ENCODE data around the gene SRGAP1. TPM values are rescaled to one million over a fixed set of nuclear protein-coding genes. Genes with fewer than 3 reads are reported as not detected.

Gene SRGAP1
- total and polyA plus RNA-seq, 9 of the 15 experiments (the other 6 are each of a cell fraction or from before 2014, with no cell fraction given) = 0.01 to 0.13 (median 0.04) TPM; not detected in 3

DNA sequence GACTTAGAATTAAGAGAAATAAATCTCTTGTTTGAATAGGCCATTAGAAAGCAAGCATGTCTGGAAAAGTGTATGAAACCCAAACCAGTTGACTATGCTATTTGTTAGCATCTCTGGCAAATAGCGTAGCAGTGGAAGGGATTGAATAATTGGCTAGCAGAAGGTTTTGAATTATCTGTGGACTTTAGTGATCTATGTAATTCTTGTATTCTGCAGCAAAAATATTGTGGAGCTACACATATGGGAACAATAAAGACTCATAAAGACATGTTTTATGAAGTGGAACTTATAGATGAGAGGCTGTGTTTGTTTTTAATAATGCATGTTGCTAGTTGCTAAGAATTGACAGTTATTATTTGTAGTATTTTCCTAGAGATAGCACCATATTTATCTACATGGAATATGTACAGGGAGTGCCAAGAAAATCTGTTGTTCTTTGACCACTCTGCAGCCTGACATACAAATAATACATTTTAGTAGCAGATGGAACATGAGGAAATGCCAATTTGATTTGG, 4.7 kb downstream of the SRGAP1 start:
- Histone ChIP-seq H3K79me2 (ENCODE audit: control insufficient read depth, insufficient read depth, low read length) (no peaks in the 10 kb centered on the region), H3K27ac (ENCODE audit: extremely low read depth, low read depth, low read length) (no peak overlapping the region), H3K4me3 (no peak overlapping the region), H3K36me3 (ENCODE audit: control insufficient read depth, insufficient read depth, low read length) (no peaks in the 10 kb centered on the region), H3K9ac (ENCODE audit: insufficient read depth in 1 of 2, low read depth in 2 of 2, low read length in 2 of 2) (no peak overlapping the region), H4K20me1 (replicated peaks; ENCODE audit: control insufficient read depth, insufficient read depth, low read length) (no peaks in the 10 kb centered on the region), H2AFZ (ENCODE audit: low read depth, low read length) (no peak overlapping the region), H3K9me1 (ENCODE audit: control insufficient read depth, insufficient read depth, low read length) (no peaks in the 10 kb centered on the region), H3K9me3 (replicated peaks; ENCODE audit: control insufficient read depth, insufficient read depth, low read depth, low read length) (no peaks in the 10 kb centered on the region), H3K4me1 (replicated peaks in 1 of 2; ENCODE audit: control insufficient read depth in 2 of 2, insufficient read depth in 2 of 2, low read length in 2 of 2) (peaks cover 6 to 9% of the 10 kb centered on the region in 2 experiments; a peak in 4 of 5 replicates), H3K4me2 (ENCODE audit: insufficient read depth, low read length) (no peak overlapping the region), H3K27me3 (ENCODE audit: control insufficient read depth in 2 of 2, insufficient read depth in 2 of 2, low read length in 2 of 2) (peaks cover 21 to 25% of the 10 kb centered on the region in 2 experiments; a peak in 4 of 5 replicates)
- intact Hi-C loops (cut with micrococcal nuclease) = loop anchor here (10.0 kb wide), 1 partner anchor 106 kb away; no protein-coding TSS in a partner anchor
- no peak for DNase-seq (ENCODE audit: extremely low read depth in 1 of 4, low spot score in 3 of 4)
- POLR2A ChIA-PET = no interaction called here
- CTCF ChIA-PET (ENCODE audit: low intra/inter-chr PET ratio) = no interaction called here
- no peak for ATAC-seq
- FAIRE-seq = no peak
- in situ Hi-C loops (cut with MboI) = loop anchor here (25.0 kb wide), 1 partner anchor 538 kb away; the partner anchor contains the start of gene C12orf56
- BruUV-seq (replicated peaks) = no TSS peak
- 0% methylated on average over 1 of the region's 1 CpG for WGBS (ENCODE audit: insufficient coverage, low coverage, missing lambda C conversion rate)
- TF ChIP-seq, protein P1, sequence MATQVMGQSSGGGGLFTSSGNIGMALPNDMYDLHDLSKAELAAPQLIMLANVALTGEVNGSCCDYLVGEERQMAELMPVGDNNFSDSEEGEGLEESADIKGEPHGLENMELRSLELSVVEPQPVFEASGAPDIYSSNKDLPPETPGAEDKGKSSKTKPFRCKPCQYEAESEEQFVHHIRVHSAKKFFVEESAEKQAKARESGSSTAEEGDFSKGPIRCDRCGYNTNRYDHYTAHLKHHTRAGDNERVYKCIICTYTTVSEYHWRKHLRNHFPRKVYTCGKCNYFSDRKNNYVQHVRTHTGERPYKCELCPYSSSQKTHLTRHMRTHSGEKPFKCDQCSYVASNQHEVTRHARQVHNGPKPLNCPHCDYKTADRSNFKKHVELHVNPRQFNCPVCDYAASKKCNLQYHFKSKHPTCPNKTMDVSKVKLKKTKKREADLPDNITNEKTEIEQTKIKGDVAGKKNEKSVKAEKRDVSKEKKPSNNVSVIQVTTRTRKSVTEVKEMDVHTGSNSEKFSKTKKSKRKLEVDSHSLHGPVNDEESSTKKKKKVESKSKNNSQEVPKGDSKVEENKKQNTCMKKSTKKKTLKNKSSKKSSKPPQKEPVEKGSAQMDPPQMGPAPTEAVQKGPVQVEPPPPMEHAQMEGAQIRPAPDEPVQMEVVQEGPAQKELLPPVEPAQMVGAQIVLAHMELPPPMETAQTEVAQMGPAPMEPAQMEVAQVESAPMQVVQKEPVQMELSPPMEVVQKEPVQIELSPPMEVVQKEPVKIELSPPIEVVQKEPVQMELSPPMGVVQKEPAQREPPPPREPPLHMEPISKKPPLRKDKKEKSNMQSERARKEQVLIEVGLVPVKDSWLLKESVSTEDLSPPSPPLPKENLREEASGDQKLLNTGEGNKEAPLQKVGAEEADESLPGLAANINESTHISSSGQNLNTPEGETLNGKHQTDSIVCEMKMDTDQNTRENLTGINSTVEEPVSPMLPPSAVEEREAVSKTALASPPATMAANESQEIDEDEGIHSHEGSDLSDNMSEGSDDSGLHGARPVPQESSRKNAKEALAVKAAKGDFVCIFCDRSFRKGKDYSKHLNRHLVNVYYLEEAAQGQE (IDR thresholded peaks at IDR 0.05; ENCODE audit: borderline replicate concordance) = no peak
- TF ChIP-seq, protein P1 (CRISPR knock-in tag; IDR thresholded peaks at IDR 0.05; ENCODE audit: low read depth) = no peak
- TF ChIP-seq ZNF143 (CRISPR knock-in tag; IDR thresholded peaks at IDR 0.05) (no peak), MEIS2 (IDR thresholded peaks at IDR 0.05; ENCODE audit: partially characterized antibody) (no peak), YY1 (IDR thresholded peaks at IDR 0.05; ENCODE audit: borderline replicate concordance in 1 of 3, control insufficient read depth in 1 of 3, extremely low read depth in 1 of 3, insufficient read depth in 3 of 3, insufficient read length in 1 of 3, insufficient replicate concordance in 2 of 3, low read depth in 1 of 3, low read length in 2 of 3) (no peak), CCAR2 (IDR thresholded peaks at IDR 0.05; ENCODE audit: low read depth, low read length) (no peak), NR4A1 (CRISPR knock-in tag; IDR thresholded peaks at IDR 0.05) (no peak), NR4A1 (tag; IDR thresholded peaks at IDR 0.05) (no peak), ZNF589 (CRISPR knock-in tag; IDR thresholded peaks at IDR 0.05; ENCODE audit: low read depth) (no peak)
- TF ChIP-seq, protein P2, sequence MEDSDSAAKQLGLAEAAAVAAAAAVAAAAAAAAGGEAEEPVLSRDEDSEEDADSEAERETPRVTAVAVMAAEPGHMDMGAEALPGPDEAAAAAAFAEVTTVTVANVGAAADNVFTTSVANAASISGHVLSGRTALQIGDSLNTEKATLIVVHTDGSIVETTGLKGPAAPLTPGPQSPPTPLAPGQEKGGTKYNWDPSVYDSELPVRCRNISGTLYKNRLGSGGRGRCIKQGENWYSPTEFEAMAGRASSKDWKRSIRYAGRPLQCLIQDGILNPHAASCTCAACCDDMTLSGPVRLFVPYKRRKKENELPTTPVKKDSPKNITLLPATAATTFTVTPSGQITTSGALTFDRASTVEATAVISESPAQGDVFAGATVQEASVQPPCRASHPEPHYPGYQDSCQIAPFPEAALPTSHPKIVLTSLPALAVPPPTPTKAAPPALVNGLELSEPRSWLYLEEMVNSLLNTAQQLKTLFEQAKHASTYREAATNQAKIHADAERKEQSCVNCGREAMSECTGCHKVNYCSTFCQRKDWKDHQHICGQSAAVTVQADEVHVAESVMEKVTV (CRISPR knock-in tag; IDR thresholded peaks at IDR 0.05) = no peak
- TF ChIP-seq, protein P3, sequence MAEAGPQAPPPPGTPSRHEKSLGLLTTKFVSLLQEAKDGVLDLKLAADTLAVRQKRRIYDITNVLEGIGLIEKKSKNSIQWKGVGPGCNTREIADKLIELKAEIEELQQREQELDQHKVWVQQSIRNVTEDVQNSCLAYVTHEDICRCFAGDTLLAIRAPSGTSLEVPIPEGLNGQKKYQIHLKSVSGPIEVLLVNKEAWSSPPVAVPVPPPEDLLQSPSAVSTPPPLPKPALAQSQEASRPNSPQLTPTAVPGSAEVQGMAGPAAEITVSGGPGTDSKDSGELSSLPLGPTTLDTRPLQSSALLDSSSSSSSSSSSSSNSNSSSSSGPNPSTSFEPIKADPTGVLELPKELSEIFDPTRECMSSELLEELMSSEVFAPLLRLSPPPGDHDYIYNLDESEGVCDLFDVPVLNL (CRISPR knock-in tag; IDR thresholded peaks at IDR 0.05; ENCODE audit: low read depth) = no peak

All from K562 (cell line).